H9 (cell line): Measurements from ENCODE around the gene CEMIP. TPM values are rescaled to one million over a fixed set of nuclear protein-coding genes. Genes with fewer than 3 reads are reported as not detected.

ENCODE experiments used
- DNase-seq: peaks from one replicate; pipeline ENCODE4 v3.0.0-alpha.2; 2017
- H2AFZ ChIP-seq: one replicate; pipeline ENCODE4 v1.6.1; 2013; ENCODE audit warnings: mild to moderate bottlenecking, low read length, control low read depth, moderate library complexity
- H2AK5ac ChIP-seq: 2 replicates; pipeline ENCODE4 v1.6.1; 2013; ENCODE audit warnings: low read length, control low read depth, mixed read lengths; ENCODE audit not compliant: insufficient read length
- H2BK120ac ChIP-seq: one replicate; pipeline ENCODE4 v1.6.1; 2013; ENCODE audit warnings: low read depth, mild to moderate bottlenecking, low read length, control low read depth, inconsistent platforms; ENCODE audit not compliant: poor library complexity, severe bottlenecking
- H2BK12ac ChIP-seq: 2 replicates; pipeline ENCODE4 v1.6.1; 2013; ENCODE audit warnings: low read length, control low read depth, mixed read lengths, low read depth; ENCODE audit not compliant: insufficient read length
- H2BK15ac ChIP-seq: 2 replicates; pipeline ENCODE4 v1.6.1; 2013; ENCODE audit warnings: low read depth, low read length, control low read depth
- H2BK20ac ChIP-seq: one replicate; pipeline ENCODE4 v1.6.1; 2013; ENCODE audit warnings: low read depth, mild to moderate bottlenecking, low read length, control low read depth, inconsistent platforms; ENCODE audit not compliant: poor library complexity, severe bottlenecking
- H2BK5ac ChIP-seq: 2 replicates; pipeline ENCODE4 v1.6.1; 2013; ENCODE audit warnings: low read length, control low read depth, mixed read lengths; ENCODE audit not compliant: insufficient read length
- H3K14ac ChIP-seq: 2 replicates; pipeline ENCODE4 v1.6.1; 2013; ENCODE audit warnings: low read length, control low read depth; ENCODE audit not compliant: insufficient read depth
- H3K18ac ChIP-seq: 2 replicates; pipeline ENCODE4 v1.6.1; 2013; ENCODE audit warnings: low read depth, mild to moderate bottlenecking, mixed read lengths, low read length, control low read depth; ENCODE audit not compliant: insufficient read length
- H3K23ac ChIP-seq: 2 replicates; pipeline ENCODE4 v1.6.1; 2013; ENCODE audit warnings: low read length, control low read depth, mixed read lengths, low read depth; ENCODE audit not compliant: insufficient read length
- H3K23me2 ChIP-seq: 2 replicates; pipeline ENCODE4 v1.6.1; 2013; ENCODE audit warnings: low read depth, mild to moderate bottlenecking, mixed read lengths, low read length, control low read depth; ENCODE audit not compliant: insufficient read length, poor library complexity, severe bottlenecking
- H3K27ac ChIP-seq: 2 replicates; pipeline ENCODE4 v1.5.1; 2013; ENCODE audit warnings: low read length, control low read depth, mixed read lengths, low read depth; ENCODE audit not compliant: insufficient read length
- H3K27me3 ChIP-seq: 2 replicates; pipeline ENCODE4 v1.6.1; 2013; ENCODE audit warnings: low read length, control low read depth, inconsistent platforms; ENCODE audit not compliant: insufficient read depth
- H3K4ac ChIP-seq: 2 replicates; pipeline ENCODE4 v1.6.1; 2013; ENCODE audit warnings: low read depth, mild to moderate bottlenecking, control low read depth, inconsistent platforms, low read length, moderate library complexity
- H3K4me1 ChIP-seq: 2 replicates; pipeline ENCODE4 v1.6.1; 2013; ENCODE audit warnings: low read length, control low read depth, inconsistent platforms; ENCODE audit not compliant: insufficient read depth
- H3K4me2 ChIP-seq: 2 replicates; pipeline ENCODE4 v1.6.1; 2013; ENCODE audit warnings: low read length, control low read depth, mixed read lengths; ENCODE audit not compliant: insufficient read length, insufficient read depth
- H3K56ac ChIP-seq: 2 replicates; pipeline ENCODE4 v1.6.1; 2013; ENCODE audit warnings: low read depth, mild to moderate bottlenecking, mixed read lengths, low read length, control low read depth; ENCODE audit not compliant: insufficient read length
- H3K79me1 ChIP-seq: 2 replicates; pipeline ENCODE4 v1.6.1; 2013; ENCODE audit warnings: low read depth, mild to moderate bottlenecking, moderate library complexity, low read length, control low read depth, inconsistent platforms; ENCODE audit not compliant: insufficient read depth, poor library complexity, severe bottlenecking
- H3K79me2 ChIP-seq: 2 replicates; pipeline ENCODE4 v1.6.1; 2013; ENCODE audit warnings: low read length, control low read depth, inconsistent platforms; ENCODE audit not compliant: insufficient read depth
- H3K9ac ChIP-seq: 2 replicates; pipeline ENCODE4 v1.6.1; 2013; ENCODE audit warnings: low read length, control low read depth, mixed read lengths; ENCODE audit not compliant: insufficient read length; ENCODE audit errors: extremely low read depth
- H3K9me3 ChIP-seq: one replicate; pipeline ENCODE4 v1.6.1; 2013; ENCODE audit warnings: low read depth, low read length, inconsistent platforms; ENCODE audit not compliant: control insufficient read depth
- H3T11ph ChIP-seq: one replicate; pipeline ENCODE4 v1.6.1; 2013; ENCODE audit warnings: mild to moderate bottlenecking, low read length, control low read depth, inconsistent platforms
- H4K20me1 ChIP-seq: one replicate; pipeline ENCODE4 v1.6.1; 2013; ENCODE audit not compliant: control insufficient read depth, insufficient read length, insufficient read depth
- H4K5ac ChIP-seq: 2 replicates; pipeline ENCODE4 v1.6.1; 2013; ENCODE audit warnings: low read depth, mild to moderate bottlenecking, mixed read lengths, low read length, control low read depth; ENCODE audit not compliant: insufficient read length
- H4K8ac ChIP-seq: replicated peaks from 2 replicates; pipeline ENCODE4 v1.6.1; 2013; ENCODE audit warnings: low read length, control low read depth, mixed read lengths, low read depth; ENCODE audit not compliant: insufficient read length
- H4K91ac ChIP-seq: 2 replicates; pipeline ENCODE4 v1.6.1; 2013; ENCODE audit warnings: low read depth, mild to moderate bottlenecking, moderate library complexity, mixed read lengths, low read length, control low read depth; ENCODE audit not compliant: insufficient read length
- H3K27ac Mint-ChIP-seq, 3 experiments: 2 replicates in 2 of 3; 3 replicates in 1 of 3; pipeline ENCODE4 v1.8.0; 2020 to 2021; ENCODE audit warnings: mixed read lengths in 3 of 3, mild to moderate bottlenecking in 1 of 3, moderate library complexity in 1 of 3
- H3K27me3 Mint-ChIP-seq: 2 replicates; pipeline ENCODE4 v1.8.0; 2021; ENCODE audit warnings: low read depth, mild to moderate bottlenecking, moderate library complexity, mixed read lengths
- H3K36me3 Mint-ChIP-seq, 3 experiments: 2 replicates in 2 of 3; 3 replicates in 1 of 3; pipeline ENCODE4 v1.8.0; 2020 to 2021; ENCODE audit warnings: low read depth in 3 of 3, mixed read lengths in 3 of 3; ENCODE audit not compliant: insufficient read depth in 1 of 3
- H3K4me1 Mint-ChIP-seq, 2 experiments: 2 replicates each; pipeline ENCODE4 v1.8.0; 2020; ENCODE audit warnings: mixed read lengths in 2 of 2
- H3K4me3 Mint-ChIP-seq, 2 experiments: 2 replicates in 1 of 2; 3 replicates in 1 of 2; pipeline ENCODE4 v1.8.0; 2020 to 2021; ENCODE audit warnings: mild to moderate bottlenecking in 2 of 2, mixed read lengths in 2 of 2, moderate library complexity in 1 of 2
- H3K9me3 Mint-ChIP-seq, 2 experiments: 2 replicates in 1 of 2; 3 replicates in 1 of 2; pipeline ENCODE4 v1.8.0; 2020; ENCODE audit warnings: mild to moderate bottlenecking in 2 of 2, mixed read lengths in 2 of 2, moderate library complexity in 1 of 2
- CTCF ChIP-seq: fragments of 200-600 bp; sonication (generic); conservative IDR thresholded peaks from 3 replicates; pipeline ENCODE4 v1.8.0; 2021; ENCODE audit warnings: antibody characterized with exemption, mild to moderate bottlenecking
- WGBS: extraction: QIAGEN DNeasy Blood & Tissue Kit; methylation state at CpG from one replicate; pipeline ENCODE4 v1.1.7; 2013; ENCODE audit warnings: missing lambda C conversion rate, low lambda C conversion rate, mixed read lengths; ENCODE audit not compliant: insufficient read length; ENCODE audit errors: extremely low coverage; 5-methylcytosine and 5-hydroxymethylcytosine counted together
- total RNA-seq: library from RNA; stranded (reverse); gene quantifications from 2 replicates; pipeline ENCODE4 v1.2.1, GENCODE V29; 2021

Gene CEMIP
- total RNA-seq, 1 experiment from 2014 or later: 0.09 TPM

GRCh38 chr15:80803580-80804525 lies 24.7 kb downstream of the CEMIP start:
- Histone ChIP-seq H3K18ac (no peak overlapping the region), H2AFZ (no peak overlapping the region), H4K8ac (no peak overlapping the region), H2AK5ac (no peak overlapping the region), H3K4me2 (no peak overlapping the region), H2BK5ac (no peak overlapping the region), H3K23me2 (no peaks in the 10 kb centered on the region), H3K79me1 (no peaks in the 10 kb centered on the region), H4K91ac (no peak overlapping the region), H3K4me1 (no peaks in the 10 kb centered on the region), H2BK12ac (no peak overlapping the region), H3K9me3 (no peaks in the 10 kb centered on the region), H3K9ac (no peak overlapping the region), H3K56ac (no peak overlapping the region), H3K23ac (no peak overlapping the region), H2BK20ac (no peak overlapping the region), H2BK120ac (no peak overlapping the region), H3K79me2 (no peaks in the 10 kb centered on the region), H3K4ac (no peak overlapping the region), H3K27ac (no peak overlapping the region), H3K14ac (no peak overlapping the region), H4K20me1 (no peaks in the 10 kb centered on the region), H3K27me3 (no peaks in the 10 kb centered on the region), H3T11ph (no peak overlapping the region), H2BK15ac (no peak overlapping the region), H4K5ac (no peak overlapping the region)
- DNase-seq: no peak
- no peak for TF ChIP-seq CTCF
- no CpG with 5 or more reads among the region's 7 CpGs for WGBS
- Mint-ChIP-seq H3K27me3 (peaks cover 3% of the 10 kb centered on the region; the same call in 1 of the 2 replicates), H3K36me3 (no peaks in the 10 kb centered on the region), H3K4me3 (no peak overlapping the region), H3K4me1 (peaks cover 10% of the 10 kb centered on the region in 2 experiments), H3K9me3 (no peaks in the 10 kb centered on the region), H3K27ac (no peak overlapping the region)
